Common myeloid progenitor, CD34-positive (primary cell): ENCODE measurements around the gene ATP23.

Experiments used
- CTCF ChIA-PET: fragments of 350-600 bp; sonication (Branson Sonifier 250); formaldehyde crosslinking; loops from one replicate; lab custom pipeline; 2021; ENCODE audit warnings: antibody characterized with exemption; lab: Charles Lee
- POLR2A ChIA-PET: fragments of 350-600 bp; sonication (Branson Sonifier 250); formaldehyde crosslinking; loops from one replicate; lab custom pipeline; 2021; ENCODE audit warnings: antibody characterized with exemption; lab: Charles Lee
- DNase-seq, 3 donors: peaks; one replicate each; pipeline versions ENCODE4 v3.0.0 to v3.0.0-alpha.2; 2013
- H3K27ac ChIP-seq, 2 experiments: 1 replicate in 1 of 2; 2 replicates in 1 of 2; pipeline ENCODE4 v1.7.0; 2013; ENCODE audit warnings: inconsistent platforms in 2 of 2, low read length in 2 of 2, mild to moderate bottlenecking in 2 of 2, low read depth in 1 of 2, moderate library complexity in 1 of 2; ENCODE audit not compliant: severe bottlenecking in 2 of 2, insufficient read depth in 1 of 2, poor library complexity in 1 of 2
- H3K27me3 ChIP-seq, 5 experiments: replicated peaks in 2 of 5; 1 replicate in 3 of 5; 2 replicates in 2 of 5; pipeline versions ENCODE4 v1.6.1 to v1.7.0; 2013; ENCODE audit warnings: low read length in 4 of 5, mild to moderate bottlenecking in 2 of 5, moderate library complexity in 2 of 5, inconsistent platforms in 1 of 5; ENCODE audit not compliant: insufficient read depth in 5 of 5, control insufficient read depth in 4 of 5
- H3K36me3 ChIP-seq, 4 experiments: 1 replicate in 2 of 4; 2 replicates in 2 of 4; pipeline versions ENCODE4 v1.6.1 to v1.7.0; 2013; ENCODE audit warnings: low read length in 3 of 4, control low read depth in 1 of 4, mild to moderate bottlenecking in 1 of 4; ENCODE audit not compliant: control insufficient read depth in 4 of 4, insufficient read depth in 4 of 4
- H3K4me1 ChIP-seq, 4 experiments: 1 replicate in 3 of 4; 2 replicates in 1 of 4; pipeline versions ENCODE4 v1.6.1 to v1.7.1; 2013; ENCODE audit warnings: low read length in 3 of 4, mild to moderate bottlenecking in 3 of 4, control low read depth in 1 of 4, inconsistent platforms in 1 of 4, moderate library complexity in 1 of 4; ENCODE audit not compliant: control insufficient read depth in 4 of 4, insufficient read depth in 4 of 4; ENCODE audit errors: control extremely low read depth in 1 of 4
- H3K4me3 ChIP-seq, 7 experiments: 1 replicate in 4 of 7; 2 replicates in 3 of 7; pipeline versions ENCODE4 v1.5.1 to v1.7.0; 2013; ENCODE audit warnings: mild to moderate bottlenecking in 7 of 7, low read length in 6 of 7, moderate library complexity in 6 of 7, inconsistent platforms in 2 of 7, low read depth in 2 of 7, control low read depth in 1 of 7; ENCODE audit not compliant: insufficient read depth in 4 of 7, control insufficient read depth in 1 of 7; ENCODE audit errors: extremely low read depth in 1 of 7
- H3K9me3 ChIP-seq, 5 experiments: 1 replicate in 4 of 5; 2 replicates in 1 of 5; pipeline versions ENCODE4 v1.6.1 to v1.7.1; 2013; ENCODE audit warnings: low read length in 4 of 5, mild to moderate bottlenecking in 2 of 5, inconsistent platforms in 1 of 5, low read depth in 1 of 5, moderate library complexity in 1 of 5; ENCODE audit not compliant: control insufficient read depth in 4 of 5, insufficient read depth in 2 of 5; ENCODE audit errors: control extremely low read depth in 1 of 5
- WGBS: methylation state at CpG from one replicate; pipeline ENCODE4 v1.1.5; 2013; ENCODE audit not compliant: insufficient coverage; 5-methylcytosine and 5-hydroxymethylcytosine counted together

ATP23 gene

DNA sequence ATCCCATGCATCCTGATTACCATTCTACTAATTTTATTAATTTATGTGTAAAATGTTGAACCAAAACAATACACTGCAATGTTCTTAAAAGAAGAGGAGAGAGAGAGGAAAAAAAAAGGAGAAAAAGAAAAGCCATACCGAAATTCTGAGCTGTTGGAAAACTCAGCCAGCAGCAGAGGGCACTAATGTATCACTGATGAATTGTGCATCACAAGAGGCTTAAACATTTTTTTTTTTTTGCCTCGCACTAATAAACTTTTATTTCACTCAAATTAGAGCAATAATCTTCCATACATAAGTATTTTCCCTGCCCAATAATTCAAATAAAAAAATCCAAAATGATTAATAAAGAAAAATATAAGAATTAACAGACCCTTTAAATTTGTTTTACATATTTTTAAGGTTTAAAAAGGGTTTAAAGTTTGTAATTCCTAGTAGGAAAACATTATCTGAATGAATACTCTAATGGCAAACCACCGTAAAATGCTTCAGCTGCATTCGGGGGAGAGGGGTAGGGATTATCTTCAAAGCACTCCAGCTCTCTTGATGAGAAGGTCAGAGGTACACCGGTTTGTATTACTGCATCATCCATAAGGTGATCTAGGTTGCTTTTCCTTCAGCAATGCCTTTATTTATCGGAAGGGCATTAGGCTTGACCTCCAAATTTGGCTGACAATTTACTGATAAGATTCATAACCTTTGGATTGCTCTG is 41.9 kb downstream of the ATP23 start:
- ChIA-PET CTCF (interaction anchor here (0.8 to 2.7 kb wide), 4 partner anchors 10 to 1167 kb away, joined by 3 to 9 read pairs (median 5); no protein-coding TSS in a partner anchor), POLR2A (interaction anchor here (0.6 kb wide), 1 partner anchor 442 kb away, joined by 3 read pairs; no protein-coding TSS in a partner anchor)
- peak; percentile 44 to 73 (median 66) for DNase-seq
- H3K4me3 ChIP-seq = no peak overlapping the region
- H3K27ac ChIP-seq = no peak overlapping the region
- WGBS = 72% methylated on average over 3 of the region's 6 CpGs
- H3K36me3 ChIP-seq = no peaks in the 10 kb centered on the region
- no peaks in the 10 kb centered on the region for H3K9me3 ChIP-seq
- H3K4me1 ChIP-seq = no peaks in the 10 kb centered on the region
- H3K27me3 ChIP-seq = peaks cover 0 to 7% (median 0%) of the 10 kb centered on the region in 5 experiments

DNA sequence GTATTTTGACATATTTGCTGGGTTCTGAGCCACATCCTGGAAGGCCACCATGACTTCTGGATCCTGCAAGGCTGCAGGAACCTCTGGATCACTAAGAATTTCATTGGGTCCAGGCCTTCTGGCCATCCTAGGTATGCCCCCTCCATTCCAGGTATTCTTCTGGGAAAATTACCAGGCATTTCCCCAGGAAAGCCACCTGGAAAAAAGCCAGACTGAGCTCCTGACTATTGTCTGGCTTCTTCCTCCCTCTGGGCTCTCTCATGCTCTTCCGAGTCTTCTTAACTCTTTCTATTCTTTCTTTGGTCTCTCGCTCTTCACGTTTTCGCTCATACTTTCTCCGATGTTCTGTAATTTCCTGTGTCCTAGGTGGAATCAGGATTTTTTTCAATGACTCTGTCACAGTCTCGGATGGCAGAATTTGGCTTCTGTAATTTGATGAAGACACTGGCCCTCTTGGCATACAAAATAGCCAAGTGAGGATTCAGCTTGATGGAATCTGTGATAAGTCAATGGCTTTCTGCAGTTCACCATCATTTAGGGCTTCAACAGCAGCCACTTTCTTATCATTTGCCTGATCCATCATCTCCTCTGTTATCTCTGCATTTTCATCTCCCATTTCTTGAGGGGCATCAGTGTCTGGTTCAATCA is 42.6 kb downstream of the ATP23 start:
- ChIA-PET CTCF (interaction anchor here (1.9 to 2.7 kb wide), 2 partner anchors 460 to 1166 kb away, joined by 7 to 9 read pairs; no protein-coding TSS in a partner anchor), POLR2A (no interaction called here)
- no peak for DNase-seq
- Histone ChIP-seq H3K4me3 (no peak overlapping the region), H3K27ac (no peak overlapping the region), H3K36me3 (no peaks in the 10 kb centered on the region), H3K9me3 (no peaks in the 10 kb centered on the region), H3K4me1 (no peaks in the 10 kb centered on the region), H3K27me3 (peaks cover 0 to 7% (median 0%) of the 10 kb centered on the region in 5 experiments)
- 97% methylated on average over 6 of the region's 6 CpGs for WGBS

DNA sequence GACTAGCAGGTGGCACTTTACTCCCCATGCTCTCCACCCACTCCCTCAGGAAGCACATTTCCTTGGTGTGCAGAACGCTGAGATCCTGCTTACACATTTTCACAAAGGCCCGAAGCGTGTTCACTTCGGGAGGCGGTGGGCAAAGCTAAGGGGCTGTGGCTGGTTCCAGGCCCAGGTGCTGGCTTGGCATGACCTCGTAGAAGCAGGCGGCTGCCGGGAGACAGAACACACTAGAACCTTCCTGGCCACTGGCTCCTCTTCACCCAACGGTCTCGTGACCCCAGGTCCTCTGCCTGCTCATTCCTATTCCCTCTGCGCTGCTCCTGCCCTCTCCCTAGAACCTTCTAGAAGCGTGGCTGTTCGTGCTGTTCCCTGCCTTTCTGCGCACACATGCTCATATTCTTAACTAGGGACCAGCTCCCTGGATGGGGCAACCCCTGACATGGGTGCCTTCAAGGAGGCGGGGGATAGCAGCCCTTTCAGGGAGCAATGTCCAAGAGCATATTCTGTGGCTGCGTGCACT is 43.3 kb downstream of the ATP23 start:
- POLR2A ChIA-PET = no interaction called here
- no peak for DNase-seq
- H3K9me3 ChIP-seq = no peaks in the 10 kb centered on the region
- WGBS = 91% methylated on average over 13 of the region's 16 CpGs
- H3K4me3 ChIP-seq = no peak overlapping the region
- no peaks in the 10 kb centered on the region for H3K4me1 ChIP-seq
- peaks cover 0 to 7% (median 0%) of the 10 kb centered on the region in 5 experiments for H3K27me3 ChIP-seq
- no peaks in the 10 kb centered on the region for H3K36me3 ChIP-seq
- H3K27ac ChIP-seq = no peak overlapping the region
- CTCF ChIA-PET = interaction anchor here (1.9 to 2.7 kb wide), 2 partner anchors 460 to 1165 kb away, joined by 7 to 9 read pairs; no protein-coding TSS in a partner anchor

DNA sequence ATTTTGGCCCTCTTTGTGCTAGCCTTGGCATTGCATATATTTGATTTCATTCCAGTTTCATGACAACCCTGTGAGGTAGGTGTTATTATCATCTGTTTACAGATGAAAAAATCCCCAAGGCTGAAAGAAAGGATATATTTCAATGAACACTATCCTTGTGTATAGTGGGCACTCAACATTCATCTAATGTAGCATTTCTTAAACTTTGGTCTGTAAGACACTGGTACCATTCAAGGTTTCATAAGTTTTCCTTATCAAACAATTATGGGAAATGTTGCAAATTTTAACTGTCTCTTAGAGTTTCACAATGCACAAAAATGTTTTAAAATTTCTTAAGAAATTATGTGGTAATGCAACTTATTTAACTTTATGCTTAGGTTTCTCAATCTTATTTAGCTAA is 44.3 kb downstream of the ATP23 start:
- Histone ChIP-seq H3K36me3 (no peaks in the 10 kb centered on the region), H3K9me3 (no peaks in the 10 kb centered on the region), H3K4me1 (no peaks in the 10 kb centered on the region), H3K27me3 (peaks cover 0 to 7% (median 0%) of the 10 kb centered on the region in 5 experiments), H3K4me3 (no peak overlapping the region), H3K27ac (no peak overlapping the region)
- DNase-seq = no peak
- CTCF ChIA-PET = no interaction called here
- POLR2A ChIA-PET = no interaction called here

DNA sequence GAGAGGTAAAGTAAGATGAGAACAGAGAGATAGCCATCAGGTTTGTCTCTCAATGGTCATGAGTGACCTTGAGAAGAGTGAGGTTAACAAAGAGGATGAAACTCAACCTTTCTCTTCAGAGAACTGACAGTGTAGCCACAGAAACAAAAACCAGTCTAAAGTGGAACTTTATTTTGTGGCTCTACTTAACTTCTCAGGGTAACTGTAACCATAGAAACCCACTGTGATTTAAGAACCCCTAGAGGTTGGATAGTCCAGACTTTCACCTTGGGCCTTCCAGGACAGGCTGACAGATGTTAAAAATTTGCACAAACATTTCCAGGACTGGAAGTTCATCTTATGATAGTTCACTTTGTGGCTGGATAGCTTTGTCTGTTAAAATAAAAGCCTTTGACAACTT is 48.5 kb downstream of the ATP23 start:
- Histone ChIP-seq H3K9me3 (no peaks in the 10 kb centered on the region), H3K27me3 (peaks cover 0 to 3% (median 0%) of the 10 kb centered on the region in 5 experiments), H3K36me3 (no peaks in the 10 kb centered on the region), H3K27ac (no peak overlapping the region), H3K4me3 (no peak overlapping the region), H3K4me1 (no peaks in the 10 kb centered on the region)
- ChIA-PET CTCF (interaction anchor here (1.0 kb wide), 1 partner anchor 9 kb away, joined by 3 read pairs; no protein-coding TSS in a partner anchor), POLR2A (no interaction called here)
- DNase-seq = no peak

DNA sequence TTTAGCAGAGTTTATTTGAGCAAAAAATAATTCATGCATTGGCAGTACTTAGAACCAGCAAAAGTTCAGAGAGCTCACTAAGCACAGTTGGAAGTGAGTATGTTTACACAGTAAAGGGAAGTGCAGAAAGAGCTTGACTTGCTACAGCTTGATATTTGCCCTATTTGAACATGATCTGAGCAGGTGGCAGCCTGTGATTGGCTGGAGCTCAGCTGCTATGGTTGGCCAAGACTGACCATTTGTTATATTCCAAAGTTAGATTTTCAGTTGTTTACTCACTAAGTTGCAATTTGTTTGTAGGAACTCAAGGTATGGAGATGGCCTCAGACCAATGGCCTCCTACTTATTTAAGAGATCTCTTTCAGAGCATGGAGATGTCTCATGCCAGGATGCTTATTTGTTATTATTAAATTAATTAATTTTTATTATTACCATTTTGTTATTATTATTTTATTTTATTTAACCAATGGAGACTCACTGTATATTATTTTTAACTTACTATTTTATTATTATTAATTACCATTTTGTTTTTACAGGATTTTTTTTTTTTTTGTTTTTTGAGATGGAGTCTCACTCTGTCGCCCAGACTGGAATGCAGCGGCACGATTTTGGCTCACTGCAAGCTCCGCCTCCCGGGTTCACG is 49.0 kb downstream of the ATP23 start:
- no peaks in the 10 kb centered on the region for H3K36me3 ChIP-seq
- no CpG with 5 or more reads among the region's 6 CpGs for WGBS
- ChIA-PET CTCF (interaction anchor here (1.0 kb wide), 1 partner anchor 9 kb away, joined by 3 read pairs; no protein-coding TSS in a partner anchor), POLR2A (no interaction called here)
- H3K9me3 ChIP-seq = no peaks in the 10 kb centered on the region
- no peak overlapping the region for H3K4me3 ChIP-seq
- H3K27me3 ChIP-seq = peaks cover 0 to 3% (median 0%) of the 10 kb centered on the region in 5 experiments
- no peak for DNase-seq
- no peak overlapping the region for H3K27ac ChIP-seq
- no peaks in the 10 kb centered on the region for H3K4me1 ChIP-seq
